ENCODE data around the gene UTP25. TPM values are rescaled to one million over a fixed set of nuclear protein-coding genes. Genes with fewer than 3 reads are reported as not detected.
"Not testable (repeated sequence)": the region's sequence is repeated elsewhere in the genome, so short reads cannot be mapped to it uniquely, and the experiment has no call there.

Gene UTP25
- total RNA-seq, 4 donors from 2014 or later = 3.5 to 14.9 (median 6.3) TPM

DNA sequence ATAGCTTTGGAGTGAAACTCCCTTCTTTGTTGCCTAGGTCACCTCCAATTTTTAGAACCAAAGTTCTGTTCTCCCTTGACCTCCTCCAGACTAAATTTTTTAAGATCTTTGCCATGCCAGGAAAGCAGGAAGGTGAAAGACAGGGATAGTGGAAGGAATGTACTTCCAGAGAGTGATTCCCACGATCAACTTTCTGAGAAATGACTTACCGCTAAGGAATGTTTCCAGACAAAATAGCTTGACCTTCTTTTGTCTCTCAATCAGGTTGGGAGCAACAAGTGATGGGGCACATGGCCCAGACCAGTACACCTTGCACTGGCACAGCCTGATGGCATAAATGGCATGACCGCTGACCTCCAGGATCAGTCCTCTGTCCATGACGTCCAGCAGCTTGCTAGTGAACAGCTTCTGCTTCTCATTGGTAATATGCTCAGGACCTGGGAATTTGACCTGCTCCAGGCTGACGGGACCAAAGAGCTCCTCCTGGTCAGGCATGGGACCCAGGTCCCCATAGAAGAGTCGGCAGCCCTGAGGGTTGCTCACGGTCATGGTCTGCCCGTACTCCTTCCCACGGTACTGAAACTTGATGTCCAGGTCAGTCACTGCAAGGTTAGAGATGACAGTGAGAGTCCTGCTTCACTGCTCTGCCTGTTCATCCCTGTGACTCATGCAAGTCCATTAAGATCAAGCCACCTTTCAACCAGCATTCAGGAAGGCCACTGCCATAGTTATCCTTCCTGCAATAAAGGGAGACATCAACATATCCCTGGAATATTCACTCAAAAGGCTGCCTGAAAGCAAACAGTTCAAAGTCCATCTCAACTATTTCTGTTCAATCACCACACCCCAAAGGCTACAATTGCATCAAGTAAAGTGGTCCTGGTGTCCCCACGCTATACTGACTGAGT, 37.2 kb upstream of the UTP25 start:
- peaks cover 0 to 35% (median 2%) of the 10 kb centered on the region in 4 donors for H3K4me1 ChIP-seq
- TF ChIP-seq, protein P1, sequence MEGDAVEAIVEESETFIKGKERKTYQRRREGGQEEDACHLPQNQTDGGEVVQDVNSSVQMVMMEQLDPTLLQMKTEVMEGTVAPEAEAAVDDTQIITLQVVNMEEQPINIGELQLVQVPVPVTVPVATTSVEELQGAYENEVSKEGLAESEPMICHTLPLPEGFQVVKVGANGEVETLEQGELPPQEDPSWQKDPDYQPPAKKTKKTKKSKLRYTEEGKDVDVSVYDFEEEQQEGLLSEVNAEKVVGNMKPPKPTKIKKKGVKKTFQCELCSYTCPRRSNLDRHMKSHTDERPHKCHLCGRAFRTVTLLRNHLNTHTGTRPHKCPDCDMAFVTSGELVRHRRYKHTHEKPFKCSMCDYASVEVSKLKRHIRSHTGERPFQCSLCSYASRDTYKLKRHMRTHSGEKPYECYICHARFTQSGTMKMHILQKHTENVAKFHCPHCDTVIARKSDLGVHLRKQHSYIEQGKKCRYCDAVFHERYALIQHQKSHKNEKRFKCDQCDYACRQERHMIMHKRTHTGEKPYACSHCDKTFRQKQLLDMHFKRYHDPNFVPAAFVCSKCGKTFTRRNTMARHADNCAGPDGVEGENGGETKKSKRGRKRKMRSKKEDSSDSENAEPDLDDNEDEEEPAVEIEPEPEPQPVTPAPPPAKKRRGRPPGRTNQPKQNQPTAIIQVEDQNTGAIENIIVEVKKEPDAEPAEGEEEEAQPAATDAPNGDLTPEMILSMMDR (IDR thresholded peaks at IDR 0.05) = no peak
- TF ChIP-seq POLR2A (IDR thresholded peaks at IDR 0.05) = no peak
- H3K27me3 ChIP-seq = no peaks in the 10 kb centered on the region
- peak overlapping the region in 3 of 4 donors; percentile 14 to 88 (median 74) for H3K27ac ChIP-seq
- H3K9me3 ChIP-seq = no peaks in the 10 kb centered on the region
- peak in 1 of 3 donors; percentile 68 for DNase-seq
- peaks cover 0 to 46% (median 0%) of the 10 kb centered on the region in 3 donors for H3K36me3 ChIP-seq
- H3K4me3 ChIP-seq = no peak overlapping the region

DNA sequence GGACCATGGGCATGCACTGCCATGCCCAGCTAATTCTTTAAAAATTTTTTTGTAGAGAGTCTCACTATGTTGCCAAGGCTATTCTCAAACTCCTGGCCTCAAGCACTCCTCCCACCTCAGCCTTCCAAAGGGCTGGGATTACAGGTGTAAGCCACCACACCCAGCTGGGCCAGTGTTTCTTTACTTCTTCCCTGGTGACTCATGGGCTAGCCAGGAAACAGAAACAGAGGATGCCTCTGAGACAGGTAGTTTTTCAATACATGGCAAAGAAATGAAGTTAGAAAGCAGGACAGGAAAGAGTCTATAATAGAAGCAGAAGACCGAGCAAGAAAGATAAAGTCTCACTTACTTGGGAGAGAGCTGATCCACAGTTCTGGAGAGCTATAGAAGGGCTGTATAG, 35.9 kb upstream of the UTP25 start:
- no peaks in the 10 kb centered on the region for H3K27me3 ChIP-seq
- H3K27ac ChIP-seq = peak overlapping the region in 3 of 4 donors; percentile 54 to 88 (median 74)
- no peak for TF ChIP-seq POLR2A (IDR thresholded peaks at IDR 0.05)
- TF ChIP-seq, protein P1 (IDR thresholded peaks at IDR 0.05) = no peak
- H3K4me3 ChIP-seq = no peak overlapping the region
- H3K9me3 ChIP-seq = no peaks in the 10 kb centered on the region
- H3K4me1 ChIP-seq = peaks cover 0 to 32% (median 2%) of the 10 kb centered on the region in 4 donors
- H3K36me3 ChIP-seq = peaks cover 0 to 46% (median 0%) of the 10 kb centered on the region in 3 donors
- DNase-seq = peak in 1 of 3 donors; percentile 80

DNA sequence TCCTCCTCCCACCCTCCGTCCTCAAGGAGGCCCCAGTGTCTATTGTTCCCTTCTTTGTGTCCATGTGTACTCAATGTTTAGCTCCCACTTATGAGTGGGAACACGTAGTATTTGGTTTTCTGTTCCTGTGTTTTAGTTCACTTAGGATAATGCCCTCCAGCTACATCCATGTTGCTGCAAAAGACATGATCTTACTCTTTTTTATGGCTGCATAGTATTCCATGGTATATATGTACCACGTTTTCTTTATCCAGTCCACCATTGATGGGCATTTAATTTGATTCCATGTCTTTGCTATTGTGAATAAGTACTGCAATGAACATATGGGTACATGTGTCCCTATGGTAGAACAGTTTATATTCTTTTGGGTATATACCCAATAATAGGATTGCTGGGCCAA, 34.1 kb upstream of the UTP25 start:
- not testable (repeated sequence) for H3K9me3 ChIP-seq, H3K27ac ChIP-seq, H3K4me3 ChIP-seq, H3K27me3 ChIP-seq, DNase-seq
- H3K4me1 ChIP-seq = peaks cover 0 to 16% (median 2%) of the 10 kb centered on the region in 4 donors
- H3K36me3 ChIP-seq = peaks cover 0 to 41% (median 0%) of the 10 kb centered on the region in 3 donors

DNA sequence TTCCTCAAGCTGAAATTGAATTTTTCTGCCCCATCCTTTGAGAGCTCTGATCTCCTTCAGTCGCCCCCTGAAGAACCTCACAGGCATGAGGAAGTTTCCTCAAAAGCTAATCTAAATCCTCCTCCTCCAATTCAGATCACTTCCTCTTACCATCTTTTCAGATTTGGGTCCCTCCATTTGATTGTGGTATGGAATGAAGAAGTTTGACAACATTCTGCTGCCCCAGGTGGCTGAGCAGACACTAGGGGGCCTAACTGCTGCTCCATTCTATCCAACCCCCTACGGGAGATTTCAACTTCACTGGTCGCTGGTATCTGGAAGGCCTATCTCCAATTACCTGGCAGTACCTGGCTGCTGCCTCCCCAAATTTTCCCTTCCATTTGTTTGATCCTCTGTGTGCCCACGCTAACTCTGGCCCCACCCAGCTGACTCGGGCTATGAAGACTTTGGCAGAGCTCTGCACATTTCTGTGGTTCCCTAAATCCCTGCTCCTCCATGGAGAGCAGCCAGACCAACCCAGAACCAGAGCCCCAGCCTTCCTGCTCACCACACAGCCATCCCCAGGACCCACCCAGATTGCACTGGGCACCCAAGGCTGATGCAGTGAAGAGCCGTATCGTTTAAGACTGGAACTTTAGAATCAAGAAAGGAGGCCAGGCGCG, 29.7 kb upstream of the UTP25 start:
- Histone ChIP-seq H3K27me3 (no peaks in the 10 kb centered on the region), H3K36me3 (peaks cover 0 to 38% (median 0%) of the 10 kb centered on the region in 3 donors), H3K4me1 (peaks cover 0 to 5% (median 0%) of the 10 kb centered on the region in 4 donors), H3K27ac (no peak overlapping the region), H3K4me3 (no peak overlapping the region), H3K9me3 (no peaks in the 10 kb centered on the region)
- no peak for DNase-seq
- no peak for TF ChIP-seq POLR2A (IDR thresholded peaks at IDR 0.05)
- TF ChIP-seq, protein P1 (IDR thresholded peaks at IDR 0.05) = no peak

DNA sequence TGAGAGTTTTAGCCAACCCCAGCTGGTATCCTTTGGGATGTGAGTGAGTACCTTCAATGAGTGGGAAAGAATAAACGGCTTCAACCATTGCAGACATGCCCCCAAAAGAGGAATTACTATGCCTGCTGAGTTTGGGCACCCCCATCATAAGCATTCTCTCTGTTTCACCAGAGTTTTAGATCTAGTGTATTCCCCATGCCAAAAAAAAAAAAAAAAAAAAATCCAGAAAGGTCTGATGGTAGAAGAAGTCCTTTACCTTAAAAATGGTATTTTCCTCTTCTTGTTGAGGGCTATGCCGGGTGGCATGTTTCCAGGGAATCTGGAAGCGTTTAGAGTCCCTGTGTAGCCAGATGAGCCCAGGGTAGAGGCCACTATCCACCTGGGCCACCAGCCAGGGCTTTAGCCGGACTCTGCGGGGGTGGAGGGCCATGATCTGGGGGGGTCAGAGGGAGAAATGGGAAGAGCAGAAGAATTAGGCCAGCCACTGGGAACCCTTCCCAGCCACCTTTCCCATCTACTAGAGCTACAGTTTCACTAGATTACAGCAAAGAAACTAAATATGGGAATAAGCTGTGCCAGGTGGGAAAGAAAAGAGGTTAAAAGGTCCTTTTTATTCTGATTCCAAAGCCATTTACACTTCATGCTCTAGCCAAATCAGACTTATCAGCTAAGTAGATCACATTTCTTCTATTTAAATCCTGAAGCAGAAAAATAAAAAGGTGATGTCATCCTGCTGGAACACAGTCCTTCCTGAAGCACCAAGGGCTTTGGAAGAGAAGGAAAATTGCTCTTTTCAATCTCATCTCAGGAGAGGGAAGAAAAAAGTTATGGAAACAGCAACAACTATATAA, 26.6 kb upstream of the UTP25 start:
- Histone ChIP-seq H3K27ac (no peak overlapping the region), H3K36me3 (peaks cover 0 to 15% (median 0%) of the 10 kb centered on the region in 3 donors), H3K4me1 (peaks cover 0 to 5% (median 0%) of the 10 kb centered on the region in 4 donors), H3K27me3 (no peaks in the 10 kb centered on the region), H3K9me3 (no peaks in the 10 kb centered on the region), H3K4me3 (no peak overlapping the region)
- DNase-seq = no peak
- TF ChIP-seq POLR2A (IDR thresholded peaks at IDR 0.05) = no peak
- TF ChIP-seq, protein P1 (IDR thresholded peaks at IDR 0.05) = no peak
